ENCODE data around the gene TMIGD2.

The TMIGD2 gene

DNA sequence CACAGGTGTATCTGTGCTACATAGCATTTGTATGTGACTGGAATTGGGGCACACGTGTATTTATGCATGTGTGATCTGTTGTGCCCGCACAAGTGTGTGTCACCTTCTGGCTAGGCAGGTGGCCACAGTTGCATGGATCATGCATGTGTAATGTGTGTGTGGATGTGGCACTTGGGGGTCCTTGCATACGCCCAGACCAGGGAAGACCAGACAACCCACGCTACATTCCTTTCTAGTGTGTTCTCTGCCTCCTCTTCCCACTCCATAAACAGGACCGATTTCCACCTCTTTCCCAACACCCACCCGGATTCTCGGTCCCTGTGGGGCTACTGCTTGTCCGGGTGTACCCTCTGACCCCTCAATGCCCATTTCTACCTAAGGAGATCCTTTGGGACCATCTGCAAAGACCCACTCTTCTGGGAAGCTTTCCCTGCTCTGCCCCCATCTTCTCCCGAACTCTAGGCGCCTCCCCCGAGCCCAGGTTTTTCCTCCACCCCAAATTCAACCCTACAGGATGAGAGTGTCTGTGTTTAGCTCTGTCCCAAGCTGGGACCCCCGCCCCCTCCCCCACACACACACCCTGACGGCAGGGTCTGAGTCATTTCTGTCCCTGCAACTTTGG lies 24.1 kb upstream of the TMIGD2 start:
- no peak overlapping the region for H3K27ac ChIP-seq (ENCODE audit: low read length)
- H3K4me3 ChIP-seq (ENCODE audit: low read length), result no peak overlapping the region
- H3K9ac ChIP-seq (ENCODE audit: low read length), result no peak overlapping the region
- H2AFZ ChIP-seq (ENCODE audit: low read depth, low read length), result no peak overlapping the region
- H3K36me3 ChIP-seq (replicated peaks; ENCODE audit: low read depth, low read length), result peaks cover 2% of the 10 kb centered on the region
- no peaks in the 10 kb centered on the region for H4K20me1 ChIP-seq (ENCODE audit: insufficient read depth, low read length)
- H3K4me2 ChIP-seq (ENCODE audit: low read length), result no peak overlapping the region
- no peaks in the 10 kb centered on the region for H3K27me3 ChIP-seq (ENCODE audit: low read depth, low read length)
- TF ChIP-seq, protein P1, sequence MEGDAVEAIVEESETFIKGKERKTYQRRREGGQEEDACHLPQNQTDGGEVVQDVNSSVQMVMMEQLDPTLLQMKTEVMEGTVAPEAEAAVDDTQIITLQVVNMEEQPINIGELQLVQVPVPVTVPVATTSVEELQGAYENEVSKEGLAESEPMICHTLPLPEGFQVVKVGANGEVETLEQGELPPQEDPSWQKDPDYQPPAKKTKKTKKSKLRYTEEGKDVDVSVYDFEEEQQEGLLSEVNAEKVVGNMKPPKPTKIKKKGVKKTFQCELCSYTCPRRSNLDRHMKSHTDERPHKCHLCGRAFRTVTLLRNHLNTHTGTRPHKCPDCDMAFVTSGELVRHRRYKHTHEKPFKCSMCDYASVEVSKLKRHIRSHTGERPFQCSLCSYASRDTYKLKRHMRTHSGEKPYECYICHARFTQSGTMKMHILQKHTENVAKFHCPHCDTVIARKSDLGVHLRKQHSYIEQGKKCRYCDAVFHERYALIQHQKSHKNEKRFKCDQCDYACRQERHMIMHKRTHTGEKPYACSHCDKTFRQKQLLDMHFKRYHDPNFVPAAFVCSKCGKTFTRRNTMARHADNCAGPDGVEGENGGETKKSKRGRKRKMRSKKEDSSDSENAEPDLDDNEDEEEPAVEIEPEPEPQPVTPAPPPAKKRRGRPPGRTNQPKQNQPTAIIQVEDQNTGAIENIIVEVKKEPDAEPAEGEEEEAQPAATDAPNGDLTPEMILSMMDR (IDR thresholded peaks at IDR 0.05; ENCODE audit: low read depth, low read length), result no peak
- no peak for TF ChIP-seq EZH2phosphoT487 (IDR thresholded peaks at IDR 0.05; ENCODE audit: low read depth)
- no peaks in the 10 kb centered on the region for H3K79me2 ChIP-seq (ENCODE audit: low read length)
- H3K9me3 ChIP-seq (ENCODE audit: insufficient read depth, low read length), result no peaks in the 10 kb centered on the region
- no peaks in the 10 kb centered on the region for H3K4me1 ChIP-seq (ENCODE audit: low read length)

DNA sequence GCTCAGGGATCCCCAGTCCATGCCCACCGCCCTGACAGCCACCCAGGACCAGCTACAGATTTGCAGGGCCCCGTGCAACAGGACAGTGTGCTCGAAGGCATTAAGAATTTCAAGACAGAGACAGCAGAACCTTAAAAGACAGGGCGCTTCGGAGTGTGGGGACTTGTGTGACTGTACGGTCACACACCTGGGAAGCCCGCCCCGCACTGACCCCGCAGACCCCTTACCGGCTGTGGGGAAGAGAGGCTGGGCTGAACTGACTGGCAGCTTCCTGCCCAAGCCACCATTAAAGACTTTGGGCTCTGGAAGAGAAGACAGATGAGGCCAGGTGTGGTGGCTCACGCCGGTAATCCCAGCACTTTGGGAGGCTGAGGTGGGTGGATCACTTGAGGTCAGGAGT lies 22.0 kb upstream of the TMIGD2 start:
- H3K4me2 ChIP-seq (ENCODE audit: low read length), result no peak overlapping the region
- H3K79me2 ChIP-seq (ENCODE audit: low read length), result no peaks in the 10 kb centered on the region
- H2AFZ ChIP-seq (ENCODE audit: low read depth, low read length), result no peak overlapping the region
- no peaks in the 10 kb centered on the region for H4K20me1 ChIP-seq (ENCODE audit: insufficient read depth, low read length)
- H3K9me3 ChIP-seq (ENCODE audit: insufficient read depth, low read length), result no peaks in the 10 kb centered on the region
- H3K36me3 ChIP-seq (replicated peaks; ENCODE audit: low read depth, low read length), result peaks cover 2% of the 10 kb centered on the region
- no peak overlapping the region for H3K27ac ChIP-seq (ENCODE audit: low read length)
- no peaks in the 10 kb centered on the region for H3K27me3 ChIP-seq (ENCODE audit: low read depth, low read length)
- no peaks in the 10 kb centered on the region for H3K4me1 ChIP-seq (ENCODE audit: low read length)
- H3K4me3 ChIP-seq (ENCODE audit: low read length), result no peak overlapping the region
- H3K9ac ChIP-seq (ENCODE audit: low read length), result no peak overlapping the region
- TF ChIP-seq, protein P1 (IDR thresholded peaks at IDR 0.05; ENCODE audit: low read depth, low read length), result no peak
- TF ChIP-seq EZH2phosphoT487 (IDR thresholded peaks at IDR 0.05; ENCODE audit: low read depth), result no peak

DNA sequence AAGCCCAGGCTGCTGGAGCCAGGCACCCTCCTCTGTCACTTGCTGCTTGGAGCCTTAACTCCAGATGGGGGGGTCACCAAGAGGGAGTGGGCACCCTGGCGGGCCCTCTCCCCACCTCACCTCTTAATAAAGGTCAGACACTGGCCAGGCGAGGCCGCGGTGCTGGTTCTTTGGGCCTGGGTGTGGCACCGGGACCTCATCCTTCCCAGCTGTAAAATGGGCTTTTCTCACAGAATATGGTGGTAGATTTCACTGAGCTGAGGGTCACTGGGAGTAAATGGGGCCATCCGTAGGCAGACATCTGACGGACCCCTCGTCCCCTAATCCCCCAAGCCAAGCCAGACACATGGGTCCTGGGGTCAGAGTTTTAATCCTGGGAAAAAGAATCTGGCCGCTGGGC lies 21.5 kb upstream of the TMIGD2 start:
- no peak for TF ChIP-seq EZH2phosphoT487 (IDR thresholded peaks at IDR 0.05; ENCODE audit: low read depth)
- TF ChIP-seq, protein P1 (IDR thresholded peaks at IDR 0.05; ENCODE audit: low read depth, low read length), result no peak
- H3K36me3 ChIP-seq (replicated peaks; ENCODE audit: low read depth, low read length), result peaks cover 7% of the 10 kb centered on the region
- no peak overlapping the region for H3K9ac ChIP-seq (ENCODE audit: low read length)
- no peak overlapping the region for H3K4me2 ChIP-seq (ENCODE audit: low read length)
- no peaks in the 10 kb centered on the region for H3K79me2 ChIP-seq (ENCODE audit: low read length)
- no peaks in the 10 kb centered on the region for H3K27me3 ChIP-seq (ENCODE audit: low read depth, low read length)
- H4K20me1 ChIP-seq (ENCODE audit: insufficient read depth, low read length), result no peaks in the 10 kb centered on the region
- no peak overlapping the region for H3K4me3 ChIP-seq (ENCODE audit: low read length)
- no peaks in the 10 kb centered on the region for H3K9me3 ChIP-seq (ENCODE audit: insufficient read depth, low read length)
- H3K4me1 ChIP-seq (ENCODE audit: low read length), result no peaks in the 10 kb centered on the region
- no peak overlapping the region for H3K27ac ChIP-seq (ENCODE audit: low read length)
- H2AFZ ChIP-seq (ENCODE audit: low read depth, low read length), result no peak overlapping the region

DNA sequence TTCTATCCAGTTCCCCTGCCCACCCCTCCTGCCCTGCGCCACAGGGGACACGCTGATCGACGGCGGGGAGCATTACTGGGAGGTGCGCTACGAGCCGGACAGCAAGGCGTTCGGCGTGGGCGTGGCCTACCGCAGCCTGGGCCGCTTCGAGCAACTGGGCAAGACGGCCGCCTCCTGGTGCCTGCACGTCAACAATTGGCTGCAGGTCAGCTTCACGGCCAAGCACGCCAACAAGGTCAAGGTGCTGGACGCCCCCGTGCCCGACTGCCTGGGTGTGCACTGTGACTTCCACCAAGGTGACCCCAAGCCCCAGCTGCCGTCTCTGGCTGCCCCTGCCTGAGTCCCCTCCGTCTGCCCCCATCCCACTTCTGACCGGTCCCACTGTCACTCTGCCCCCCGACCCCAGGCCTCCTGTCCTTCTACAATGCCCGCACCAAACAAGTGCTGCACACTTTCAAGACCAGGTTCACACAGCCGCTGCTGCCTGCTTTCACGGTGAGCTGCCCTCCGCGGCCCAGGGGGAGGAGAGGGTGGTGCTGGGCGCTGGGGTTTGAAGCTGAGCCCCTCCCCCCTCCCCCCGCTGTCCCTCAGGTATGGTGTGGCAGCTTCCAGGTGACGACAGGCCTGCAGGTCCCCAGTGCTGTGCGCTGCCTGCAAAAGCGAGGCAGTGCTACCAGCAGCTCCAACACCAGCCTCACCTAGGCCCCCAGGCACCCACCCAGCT lies 20.9 kb upstream of the TMIGD2 start:
- Histone ChIP-seq H3K27me3 (ENCODE audit: low read depth, low read length) (no peaks in the 10 kb centered on the region), H4K20me1 (ENCODE audit: insufficient read depth, low read length) (no peaks in the 10 kb centered on the region), H2AFZ (ENCODE audit: low read depth, low read length) (no peak overlapping the region), H3K79me2 (ENCODE audit: low read length) (no peaks in the 10 kb centered on the region), H3K9me3 (ENCODE audit: insufficient read depth, low read length) (no peaks in the 10 kb centered on the region), H3K4me2 (ENCODE audit: low read length) (no peak overlapping the region), H3K4me1 (ENCODE audit: low read length) (no peaks in the 10 kb centered on the region), H3K36me3 (replicated peaks; ENCODE audit: low read depth, low read length) (peaks cover 9% of the 10 kb centered on the region), H3K9ac (ENCODE audit: low read length) (no peak overlapping the region), H3K27ac (ENCODE audit: low read length) (no peak overlapping the region), H3K4me3 (ENCODE audit: low read length) (no peak overlapping the region)
- no peak for TF ChIP-seq EZH2phosphoT487 (IDR thresholded peaks at IDR 0.05; ENCODE audit: low read depth)
- TF ChIP-seq, protein P1 (IDR thresholded peaks at IDR 0.05; ENCODE audit: low read depth, low read length), result no peak

Data from OCI-LY3 (cell line).